MM.1S (cell line): Measurements from ENCODE around the gene GATC.

Experiments
- DNase-seq: peaks from one replicate; pipeline ENCODE4 v3.0.0-alpha.2; 2015
- H2AFZ ChIP-seq: fragments of 300-600 bp; sonication (generic); 2 replicates; pipeline ENCODE4 v1.6.0; 2016; ENCODE audit warnings: antibody characterized with exemption, low read length
- H3F3A ChIP-seq: fragments of 300-600 bp; sonication (generic); 2 replicates; pipeline ENCODE4 v1.6.1; 2016; ENCODE audit warnings: mild to moderate bottlenecking, antibody characterized with exemption, low read length, moderate library complexity, mixed read lengths; ENCODE audit not compliant: insufficient read depth
- H3K27ac ChIP-seq: fragments of 300-600 bp; sonication (generic); 2 replicates; pipeline ENCODE4 v1.5.1; 2016; ENCODE audit warnings: mild to moderate bottlenecking, low read length
- H3K27me3 ChIP-seq: fragments of 300-600 bp; sonication (generic); replicated peaks from 2 replicates; pipeline ENCODE4 v1.6.0; 2016; ENCODE audit warnings: low read length; ENCODE audit not compliant: insufficient read depth
- H3K36me3 ChIP-seq: fragments of 300-600 bp; sonication (generic); replicated peaks from 2 replicates; pipeline ENCODE4 v1.6.1; 2016; ENCODE audit warnings: mild to moderate bottlenecking, low read length, mixed read lengths; ENCODE audit not compliant: insufficient read depth
- H3K4me1 ChIP-seq: fragments of 300-600 bp; sonication (generic); 2 replicates; pipeline ENCODE4 v1.6.1; 2016; ENCODE audit warnings: low read length, mixed read lengths
- H3K4me2 ChIP-seq: fragments of 300-600 bp; sonication (generic); 2 replicates; pipeline ENCODE4 v1.6.0; 2016; ENCODE audit warnings: low read depth, low read length
- H3K4me3 ChIP-seq: fragments of 300-600 bp; sonication (generic); 2 replicates; pipeline ENCODE4 v1.5.1; 2016; ENCODE audit warnings: low read length, mixed read lengths
- H3K79me2 ChIP-seq: fragments of 300-600 bp; sonication (generic); 2 replicates; pipeline ENCODE4 v1.6.1; 2016; ENCODE audit warnings: mixed run types, low read length, mixed read lengths
- H3K9ac ChIP-seq: fragments of 300-600 bp; sonication (generic); 2 replicates; pipeline ENCODE4 v1.6.1; 2016; ENCODE audit warnings: low read length, mixed read lengths
- H3K9me2 ChIP-seq: fragments of 300-600 bp; sonication (generic); replicated peaks from 2 replicates; pipeline ENCODE4 v1.6.1; 2016; ENCODE audit warnings: mild to moderate bottlenecking, low read length, mixed read lengths; ENCODE audit not compliant: insufficient read depth
- H3K9me3 ChIP-seq: fragments of 300-600 bp; sonication (generic); replicated peaks from 2 replicates; pipeline ENCODE4 v1.6.1; 2016; ENCODE audit warnings: mild to moderate bottlenecking, low read length, mixed read lengths; ENCODE audit not compliant: insufficient read depth
- H4K20me1 ChIP-seq: fragments of 300-600 bp; sonication (generic); 2 replicates; pipeline ENCODE4 v1.6.1; 2016; ENCODE audit warnings: mild to moderate bottlenecking, low read length, moderate library complexity, mixed read lengths; ENCODE audit not compliant: insufficient read depth
- CTCF ChIP-seq: fragments of 300-600 bp; sonication (generic); IDR thresholded peaks from 2 replicates; pipeline ENCODE4 v1.5.1; 2016; ENCODE audit warnings: antibody characterized with exemption, low read length, mixed read lengths
- EZH2 ChIP-seq: fragments of 300-600 bp; sonication (generic); optimal IDR thresholded peaks from 2 replicates; pipeline ENCODE3; 2017; ENCODE audit warnings: low read depth, mild to moderate bottlenecking, antibody characterized with exemption, low read length, mixed read lengths
- EZH2phosphoT487 ChIP-seq: fragments of 300-600 bp; sonication (generic); IDR thresholded peaks from 2 replicates; pipeline ENCODE4 v1.6.1; 2018; ENCODE audit warnings: antibody characterized with exemption, low read length

GATC gene

GRCh38 chr12:120479458-120479857, 33.2 kb downstream of the GATC start:
- Histone ChIP-seq H4K20me1 (no peaks in the 10 kb centered on the region), H3K9me3 (no peaks in the 10 kb centered on the region), H3K4me2 (no peak overlapping the region), H3K4me1 (no peaks in the 10 kb centered on the region), H2AFZ (no peak overlapping the region), H3K36me3 (no peaks in the 10 kb centered on the region), H3K9ac (no peak overlapping the region), H3K9me2 (no peaks in the 10 kb centered on the region), H3K79me2 (no peaks in the 10 kb centered on the region), H3F3A (no peaks in the 10 kb centered on the region), H3K27me3 (no peaks in the 10 kb centered on the region), H3K4me3 (no peak overlapping the region), H3K27ac (no peak overlapping the region)
- no peak for DNase-seq
- TF ChIP-seq EZH2 (no peak), CTCF (no peak), EZH2phosphoT487 (no peak)

GRCh38 chr12:120480211-120480610, 34.0 kb downstream of the GATC start:
- Histone ChIP-seq H3K4me2 (no peak overlapping the region), H3K9ac (no peak overlapping the region)

GRCh38 chr12:120481022-120481767, 35.0 kb downstream of the GATC start:
- no peaks in the 10 kb centered on the region for H3F3A ChIP-seq
- H3K27me3 ChIP-seq: no peaks in the 10 kb centered on the region
- no peaks in the 10 kb centered on the region for H3K36me3 ChIP-seq
- no peak for DNase-seq
- no peak overlapping the region for H3K9ac ChIP-seq
- no peak overlapping the region for H2AFZ ChIP-seq
- H3K4me2 ChIP-seq: no peak overlapping the region
- H3K4me1 ChIP-seq: no peaks in the 10 kb centered on the region
- no peaks in the 10 kb centered on the region for H3K79me2 ChIP-seq
- no peaks in the 10 kb centered on the region for H3K9me2 ChIP-seq
- TF ChIP-seq EZH2 (no peak), CTCF (no peak), EZH2phosphoT487 (no peak)
- H4K20me1 ChIP-seq: no peaks in the 10 kb centered on the region
- no peaks in the 10 kb centered on the region for H3K9me3 ChIP-seq
- H3K4me3 ChIP-seq: no peak overlapping the region
- H3K27ac ChIP-seq: no peak overlapping the region

More at GRCh38 chr12:120480211-120480610, 34.0 kb downstream of the GATC start:
- Histone ChIP-seq H3K4me1 (no peaks in the 10 kb centered on the region), H4K20me1 (no peaks in the 10 kb centered on the region), H2AFZ (no peak overlapping the region), H3K9me3 (no peaks in the 10 kb centered on the region), H3K27me3 (no peaks in the 10 kb centered on the region), H3K27ac (no peak overlapping the region), H3K9me2 (no peaks in the 10 kb centered on the region), H3K36me3 (no peaks in the 10 kb centered on the region), H3K79me2 (no peaks in the 10 kb centered on the region), H3K4me3 (no peak overlapping the region), H3F3A (no peaks in the 10 kb centered on the region)
- DNase-seq: no peak
- TF ChIP-seq CTCF: no peak
- no peak for TF ChIP-seq EZH2
- TF ChIP-seq EZH2phosphoT487: no peak
